Keratinocyte (primary cell): ENCODE data around the gene RAB11A. TPM values are rescaled to one million over a fixed set of nuclear protein-coding genes. Genes with fewer than 3 reads are reported as not detected.
A peak's percentile ranks its signal among the peaks of the same experiment; 100 is the strongest.

Experiments
- DNase-seq: peaks from one replicate; pipeline ENCODE4 v3.0.0-alpha.2; 2011; ENCODE audit warnings: low read depth, missing footprints, low spot score
- FAIRE-seq: peaks from 2 replicates; lab custom pipeline; 2011; peaks lifted over from hg19 to GRCh38; lab: Jason Lieb, UNC
- H2AFZ ChIP-seq: 2 replicates; pipeline ENCODE4 v1.6.0; 2012; ENCODE audit warnings: low read length, control low read depth, inconsistent platforms; ENCODE audit not compliant: control insufficient read depth
- H3K27ac ChIP-seq: 2 replicates; pipeline ENCODE4 v1.5.1; 2011; ENCODE audit warnings: low read length; ENCODE audit not compliant: control insufficient read depth, insufficient read depth
- H3K27me3 ChIP-seq: 3 replicates; pipeline ENCODE4 v1.6.0; 2011; ENCODE audit warnings: low read length; ENCODE audit not compliant: control insufficient read depth, insufficient read depth; ENCODE audit errors: extremely low read depth
- H3K36me3 ChIP-seq, 2 experiments: 2 replicates in 1 of 2; 3 replicates in 1 of 2; pipeline ENCODE4 v1.5.1; 2011; ENCODE audit warnings: low read length in 2 of 2, mild to moderate bottlenecking in 1 of 2; ENCODE audit not compliant: control insufficient read depth in 2 of 2, insufficient read depth in 2 of 2; ENCODE audit errors: extremely low read depth in 1 of 2
- H3K4me1 ChIP-seq: 3 replicates; pipeline ENCODE4 v1.5.1; 2011; ENCODE audit warnings: low read length; ENCODE audit not compliant: control insufficient read depth, insufficient read depth; ENCODE audit errors: extremely low read depth
- H3K4me2 ChIP-seq: 3 replicates; pipeline ENCODE4 v1.6.0; 2011; ENCODE audit warnings: low read depth, low read length; ENCODE audit not compliant: control insufficient read depth, insufficient read depth; ENCODE audit errors: extremely low read depth
- H3K4me3 ChIP-seq, 3 experiments: fragments of 200-600 bp in 1 of 3; sonication (generic) in 1 of 3; 2 replicates in 2 of 3; 3 replicates in 1 of 3; pipeline ENCODE4 v1.5.1; 2011 to 2016; ENCODE audit warnings: low read length in 3 of 3, mild to moderate bottlenecking in 3 of 3, control low read depth in 2 of 3, inconsistent platforms in 1 of 3, low read depth in 1 of 3, mixed read lengths in 1 of 3, mixed run types in 1 of 3, moderate library complexity in 1 of 3; ENCODE audit not compliant: control insufficient read depth in 2 of 3, insufficient read depth in 2 of 3; ENCODE audit errors: extremely low read depth in 1 of 3
- H3K79me2 ChIP-seq: 2 replicates; pipeline ENCODE4 v1.6.0; 2012; ENCODE audit warnings: low read length; ENCODE audit not compliant: control insufficient read depth, insufficient read depth
- H3K9ac ChIP-seq: 3 replicates; pipeline ENCODE4 v1.6.0; 2011; ENCODE audit warnings: low read length; ENCODE audit not compliant: control insufficient read depth, insufficient read depth; ENCODE audit errors: extremely low read depth
- H3K9me1 ChIP-seq: 3 replicates; pipeline ENCODE4 v1.6.0; 2011; ENCODE audit warnings: low read length; ENCODE audit not compliant: control insufficient read depth, insufficient read depth; ENCODE audit errors: extremely low read depth
- H3K9me3 ChIP-seq: 2 replicates; pipeline ENCODE4 v1.5.1; 2012; ENCODE audit warnings: low read depth, low read length; ENCODE audit not compliant: control insufficient read depth
- H4K20me1 ChIP-seq: 3 replicates; pipeline ENCODE4 v1.6.0; 2011; ENCODE audit warnings: low read length; ENCODE audit not compliant: control insufficient read depth, insufficient read depth; ENCODE audit errors: extremely low read depth
- EZH2 ChIP-seq: IDR thresholded peaks from one replicate; pipeline ENCODE4 v1.6.1; 2012; ENCODE audit warnings: inconsistent platforms, mild to moderate bottlenecking, low read length, moderate library complexity
- dilution Hi-C: fragments of 300-500 bp; cut with MboI; formaldehyde crosslinking; loops from one replicate; pipeline ENCODE4 v1.7.0; 2020; ENCODE audit warnings: low sequenced_read_pairs; ENCODE audit not compliant: extremely low pct_ligation_motif_present
- polyA plus RNA-seq, 5 experiments: library from polyadenylated mRNA; depleted of rRNA in 3 of 5; stranded (reverse) in 3 of 5; stranded (forward) in 1 of 5; unstranded in 1 of 5; fragments of >200 nt; gene quantifications; 1 replicate in 1 of 5; 2 replicates in 3 of 5; 3 replicates in 1 of 5; pipeline versions ENCODE4 v1.2.1 to v1.2.3, GENCODE V29; 2011 to 2012; ENCODE audit warnings: missing spikeins in 2 of 5, low read depth in 1 of 5, low replicate concordance in 1 of 5
- TF ChIP-seq, protein P1 (sequence below), 3 experiments: IDR thresholded peaks in 1 of 3; conservative IDR thresholded peaks in 1 of 3; optimal IDR thresholded peaks in 1 of 3; 2 replicates in 2 of 3; 3 replicates in 1 of 3; pipeline versions ENCODE3 to v1.5.1; 2011; ENCODE audit warnings: low read length in 3 of 3, mild to moderate bottlenecking in 3 of 3, moderate library complexity in 2 of 3, control low read depth in 1 of 3, inconsistent platforms in 1 of 3; ENCODE audit not compliant: insufficient read depth in 2 of 3; ENCODE audit errors: extremely low read depth in 1 of 3

The RAB11A gene
- polyA plus RNA-seq, 1 donor (not counting 4 experiments of a cell fraction or from before 2014, with no cell fraction given), result 537 TPM

DNA sequence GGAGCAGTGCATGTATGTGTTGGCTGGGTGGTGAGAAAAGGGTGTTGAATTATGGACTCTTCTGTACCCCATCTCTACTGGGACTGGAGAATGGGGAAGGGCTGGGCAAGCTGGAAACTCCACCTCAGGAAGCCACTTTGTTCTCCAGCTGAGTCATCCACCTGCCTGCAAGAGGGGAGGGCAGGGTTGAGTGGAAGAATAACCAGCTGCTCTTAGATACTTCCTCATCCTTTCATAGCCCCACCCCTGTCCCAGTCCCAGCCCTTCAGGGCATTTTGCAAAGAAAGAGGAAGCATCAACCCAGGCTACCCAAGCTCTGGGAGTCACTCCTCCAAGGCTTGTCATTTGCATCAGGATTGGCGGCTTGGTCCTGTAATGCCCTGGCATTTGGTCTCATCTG, 33.1 kb downstream of the RAB11A start:
- peaks cover 32 to 37% of the 10 kb centered on the region in 2 experiments for H3K36me3 ChIP-seq

DNA sequence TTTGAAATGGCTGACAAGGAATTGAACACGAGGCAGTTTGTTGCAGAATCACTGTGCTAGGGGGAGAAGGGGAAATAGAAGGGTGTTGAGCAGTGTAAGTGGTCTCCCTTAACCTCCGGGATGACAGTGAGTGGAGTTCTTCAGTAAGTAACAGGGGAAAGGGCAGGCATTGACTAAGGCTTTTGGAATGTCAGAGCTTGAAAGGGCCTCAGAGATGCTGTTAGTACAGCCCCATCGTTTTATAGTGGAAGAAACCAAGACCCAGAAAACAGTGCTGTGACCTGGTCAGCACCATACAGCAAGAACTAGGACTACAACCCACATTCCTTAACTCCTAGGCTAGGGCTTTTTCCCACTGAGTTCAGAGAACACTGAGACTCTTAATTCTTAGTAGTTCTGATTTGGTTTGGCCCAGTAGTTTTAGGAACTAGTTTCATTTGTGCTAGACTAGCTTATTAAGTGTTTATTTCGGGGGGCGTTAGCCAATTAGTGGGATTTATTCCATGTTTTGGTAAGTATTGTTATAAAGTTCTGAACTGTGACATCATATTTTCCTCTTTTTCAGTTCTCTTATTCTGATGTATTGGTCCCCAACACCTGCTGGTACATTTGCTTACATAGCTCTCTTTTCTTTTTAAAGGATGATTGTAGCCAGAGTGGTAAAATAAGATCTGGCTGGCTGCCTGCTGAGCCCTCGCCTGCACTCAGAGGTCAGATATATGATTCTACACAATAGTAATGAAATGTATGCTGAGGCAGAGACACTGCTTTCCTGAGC, 34.2 kb downstream of the RAB11A start:
- peaks cover 5% of the 10 kb centered on the region for H3K9me1 ChIP-seq
- H3K27ac ChIP-seq, result no peak overlapping the region
- H2AFZ ChIP-seq, result no peak overlapping the region
- H4K20me1 ChIP-seq, result no peaks in the 10 kb centered on the region
- no peak overlapping the region for H3K4me2 ChIP-seq
- H3K36me3 ChIP-seq, result peaks cover 32 to 42% of the 10 kb centered on the region in 2 experiments
- no peak overlapping the region for H3K4me3 ChIP-seq
- peaks cover 30% of the 10 kb centered on the region for H3K4me1 ChIP-seq
- dilution Hi-C loops, result no loop called here
- H3K9me3 ChIP-seq, result no peaks in the 10 kb centered on the region
- no peak for FAIRE-seq
- DNase-seq, result no peak
- H3K79me2 ChIP-seq, result peaks cover 5% of the 10 kb centered on the region
- H3K27me3 ChIP-seq, result no peaks in the 10 kb centered on the region
- TF ChIP-seq EZH2, result no peak
- TF ChIP-seq, protein P1, sequence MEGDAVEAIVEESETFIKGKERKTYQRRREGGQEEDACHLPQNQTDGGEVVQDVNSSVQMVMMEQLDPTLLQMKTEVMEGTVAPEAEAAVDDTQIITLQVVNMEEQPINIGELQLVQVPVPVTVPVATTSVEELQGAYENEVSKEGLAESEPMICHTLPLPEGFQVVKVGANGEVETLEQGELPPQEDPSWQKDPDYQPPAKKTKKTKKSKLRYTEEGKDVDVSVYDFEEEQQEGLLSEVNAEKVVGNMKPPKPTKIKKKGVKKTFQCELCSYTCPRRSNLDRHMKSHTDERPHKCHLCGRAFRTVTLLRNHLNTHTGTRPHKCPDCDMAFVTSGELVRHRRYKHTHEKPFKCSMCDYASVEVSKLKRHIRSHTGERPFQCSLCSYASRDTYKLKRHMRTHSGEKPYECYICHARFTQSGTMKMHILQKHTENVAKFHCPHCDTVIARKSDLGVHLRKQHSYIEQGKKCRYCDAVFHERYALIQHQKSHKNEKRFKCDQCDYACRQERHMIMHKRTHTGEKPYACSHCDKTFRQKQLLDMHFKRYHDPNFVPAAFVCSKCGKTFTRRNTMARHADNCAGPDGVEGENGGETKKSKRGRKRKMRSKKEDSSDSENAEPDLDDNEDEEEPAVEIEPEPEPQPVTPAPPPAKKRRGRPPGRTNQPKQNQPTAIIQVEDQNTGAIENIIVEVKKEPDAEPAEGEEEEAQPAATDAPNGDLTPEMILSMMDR (optimal IDR thresholded peaks at IDR 0.05 in 1 of 3, IDR thresholded peaks at IDR 0.05 in 1 of 3, conservative IDR thresholded peaks at IDR 0.05 in 1 of 3; ENCODE audit: extremely low read depth in 1 of 3, insufficient read depth in 2 of 3, low read length in 3 of 3), result no peak
- no peak overlapping the region for H3K9ac ChIP-seq

More for the DNA sequence above, 33.1 kb downstream of the RAB11A start:
- no peak overlapping the region for H2AFZ ChIP-seq
- dilution Hi-C loops, result no loop called here
- H3K27ac ChIP-seq, result peak overlapping the region; percentile 30
- no peaks in the 10 kb centered on the region for H3K9me3 ChIP-seq
- DNase-seq (peak; percentile 56), FAIRE-seq (peak; percentile 97)
- no peak overlapping the region for H3K4me3 ChIP-seq
- peak overlapping the region; percentile 36 for H3K4me2 ChIP-seq
- H4K20me1 ChIP-seq, result no peaks in the 10 kb centered on the region
- H3K9ac ChIP-seq, result no peak overlapping the region
- TF ChIP-seq, protein P1 (optimal IDR thresholded peaks at IDR 0.05 in 1 of 3, IDR thresholded peaks at IDR 0.05 in 1 of 3, conservative IDR thresholded peaks at IDR 0.05 in 1 of 3; ENCODE audit: extremely low read depth in 1 of 3, insufficient read depth in 2 of 3, low read length in 3 of 3), result no peak
- TF ChIP-seq EZH2, result no peak
- peaks cover 5% of the 10 kb centered on the region for H3K79me2 ChIP-seq
- peaks cover 30% of the 10 kb centered on the region for H3K4me1 ChIP-seq
- H3K27me3 ChIP-seq, result no peaks in the 10 kb centered on the region
- peaks cover 5% of the 10 kb centered on the region for H3K9me1 ChIP-seq
